ENCODE data around the gene FIBCD1. TPM values are rescaled to one million over a fixed set of nuclear protein-coding genes. Genes with fewer than 3 reads are reported as not detected.

The FIBCD1 gene
- total and polyA plus RNA-seq, 7 donors = 0.01 TPM; not detected in 6

DNA sequence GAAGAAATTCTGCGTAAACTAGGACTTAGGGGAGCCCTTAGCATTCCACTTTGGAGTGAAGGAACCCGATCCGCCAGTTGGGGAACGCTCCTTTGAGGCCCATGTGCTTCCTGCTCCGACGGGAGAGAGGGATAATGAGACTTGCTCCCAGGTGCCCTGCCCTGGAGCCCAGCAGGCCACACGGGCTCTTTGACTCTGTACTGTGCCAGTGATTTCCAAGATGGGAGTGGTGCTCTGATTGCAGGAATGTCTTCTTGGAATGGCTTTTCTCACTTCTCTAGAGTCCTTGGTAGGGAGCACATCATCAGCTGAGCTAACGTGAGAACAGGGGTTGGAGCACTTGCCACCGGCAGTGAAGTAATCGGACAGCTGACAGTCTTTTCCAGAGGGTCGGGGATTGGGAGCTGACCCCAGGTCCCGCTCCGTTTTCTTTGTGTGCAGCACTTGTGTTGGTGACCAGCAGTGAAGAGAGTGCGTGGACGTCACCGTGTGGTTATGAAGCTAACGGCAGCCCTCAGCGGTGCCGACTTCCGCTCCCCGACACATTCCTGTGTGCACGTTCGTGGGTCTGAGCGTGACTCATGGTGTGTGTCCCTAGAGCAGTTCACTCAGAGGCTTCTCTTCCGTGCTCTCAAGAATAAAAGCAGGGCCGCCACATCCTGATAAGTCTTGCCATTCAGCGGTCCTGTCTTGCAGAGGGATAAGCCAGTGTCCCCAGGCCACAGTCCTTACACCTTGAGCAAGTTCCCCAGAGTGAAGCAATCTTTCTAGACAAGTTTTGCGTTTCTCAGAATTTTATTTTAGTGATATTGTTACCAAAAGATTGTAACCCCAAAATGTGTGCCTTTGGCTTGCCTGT, 78.4 kb downstream of the FIBCD1 start:
- peak overlapping the region; percentile 66 for H3K27ac ChIP-seq
- H3K4me3 ChIP-seq = no peak overlapping the region
- no peaks in the 10 kb centered on the region for H3K27me3 ChIP-seq (ENCODE audit: insufficient read depth in 3 of 3, low read length in 2 of 3)
- 32 to 41% (median 34%) methylated on average over 28 of the region's 28 CpGs for WGBS, 3 donors
- H3K4me1 ChIP-seq = peaks cover 18% of the 10 kb centered on the region
- ATAC-seq = peak; percentile 91 to 97 (median 94)
- no peaks in the 10 kb centered on the region for H3K9me3 ChIP-seq
- TF ChIP-seq, protein P1, sequence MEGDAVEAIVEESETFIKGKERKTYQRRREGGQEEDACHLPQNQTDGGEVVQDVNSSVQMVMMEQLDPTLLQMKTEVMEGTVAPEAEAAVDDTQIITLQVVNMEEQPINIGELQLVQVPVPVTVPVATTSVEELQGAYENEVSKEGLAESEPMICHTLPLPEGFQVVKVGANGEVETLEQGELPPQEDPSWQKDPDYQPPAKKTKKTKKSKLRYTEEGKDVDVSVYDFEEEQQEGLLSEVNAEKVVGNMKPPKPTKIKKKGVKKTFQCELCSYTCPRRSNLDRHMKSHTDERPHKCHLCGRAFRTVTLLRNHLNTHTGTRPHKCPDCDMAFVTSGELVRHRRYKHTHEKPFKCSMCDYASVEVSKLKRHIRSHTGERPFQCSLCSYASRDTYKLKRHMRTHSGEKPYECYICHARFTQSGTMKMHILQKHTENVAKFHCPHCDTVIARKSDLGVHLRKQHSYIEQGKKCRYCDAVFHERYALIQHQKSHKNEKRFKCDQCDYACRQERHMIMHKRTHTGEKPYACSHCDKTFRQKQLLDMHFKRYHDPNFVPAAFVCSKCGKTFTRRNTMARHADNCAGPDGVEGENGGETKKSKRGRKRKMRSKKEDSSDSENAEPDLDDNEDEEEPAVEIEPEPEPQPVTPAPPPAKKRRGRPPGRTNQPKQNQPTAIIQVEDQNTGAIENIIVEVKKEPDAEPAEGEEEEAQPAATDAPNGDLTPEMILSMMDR (IDR thresholded peaks at IDR 0.05) = peak; percentile 26
- intact Hi-C loops (cut with DNase I) = loop anchor here in 1 of 2 donors (5.0 kb wide), 2 partner anchors 88 to 153 kb away; no protein-coding TSS in a partner anchor
- peaks cover 7 to 55% of the 10 kb centered on the region in 2 donors for H3K36me3 ChIP-seq (ENCODE audit: insufficient read depth in 1 of 2, low read depth in 1 of 2)
- peak; percentile 85 to 89 for DNase-seq

DNA sequence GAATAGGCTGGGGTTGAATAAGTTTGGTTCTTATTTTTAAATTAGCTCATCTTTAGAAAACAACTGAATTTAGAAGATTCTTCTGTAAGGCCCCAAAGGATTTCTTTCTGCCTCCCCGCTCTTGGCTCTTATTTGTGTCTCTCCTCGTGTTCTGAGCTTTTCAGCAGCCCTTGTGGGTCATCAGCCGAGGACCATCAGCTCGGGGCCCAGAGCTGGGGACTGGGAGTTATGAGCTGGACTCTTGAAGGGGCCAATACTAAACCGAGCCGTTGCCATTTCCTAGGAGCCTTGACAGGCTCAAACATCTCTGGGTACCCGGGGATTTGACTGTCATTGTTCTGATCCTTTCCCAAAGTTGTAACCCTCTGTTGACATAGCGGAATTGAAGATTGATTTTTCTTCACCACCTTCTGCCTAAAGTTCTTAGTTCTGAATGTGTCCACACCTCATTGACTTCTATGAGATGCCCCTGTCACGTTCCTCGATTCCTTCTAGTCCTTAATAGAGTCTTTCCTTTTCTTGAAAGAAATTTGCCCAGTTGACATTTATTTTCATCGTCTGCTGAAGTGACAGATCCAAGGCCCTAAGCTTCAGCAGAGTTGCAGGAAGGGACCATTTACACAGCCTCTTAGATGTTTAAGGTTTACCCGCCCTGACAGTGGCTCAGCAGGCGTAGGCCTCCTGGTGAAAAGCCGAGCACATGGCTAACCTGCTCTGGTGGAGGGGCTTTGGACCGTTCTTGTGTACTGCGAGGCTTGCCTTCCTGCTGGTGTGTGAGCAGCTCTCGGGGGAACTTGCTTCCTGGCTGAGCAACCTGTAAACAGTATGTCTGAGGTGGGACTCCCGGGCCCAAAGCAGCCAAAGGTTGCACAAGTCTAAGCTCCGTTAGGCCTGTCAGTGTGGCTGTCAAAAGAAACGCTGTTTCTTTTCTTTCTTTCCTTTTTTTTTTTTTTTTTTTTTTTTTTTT, 80.0 kb downstream of the FIBCD1 start:
- no peak overlapping the region for H3K4me3 ChIP-seq
- intact Hi-C loops (cut with DNase I) = no loop called here
- H3K27me3 ChIP-seq (ENCODE audit: insufficient read depth in 3 of 3, low read length in 2 of 3) = no peaks in the 10 kb centered on the region
- ATAC-seq (no peak), DNase-seq (peak; percentile 34 to 63)
- H3K36me3 ChIP-seq (ENCODE audit: insufficient read depth in 1 of 2, low read depth in 1 of 2) = peaks cover 7 to 59% of the 10 kb centered on the region in 2 donors
- no peaks in the 10 kb centered on the region for H3K9me3 ChIP-seq
- H3K4me1 ChIP-seq = peaks cover 18% of the 10 kb centered on the region
- TF ChIP-seq, protein P1 (IDR thresholded peaks at IDR 0.05) = no peak
- WGBS, 3 donors = 71 to 76% (median 72%) methylated on average over 20 of the region's 20 CpGs
- peak overlapping the region; percentile 61 for H3K27ac ChIP-seq

DNA sequence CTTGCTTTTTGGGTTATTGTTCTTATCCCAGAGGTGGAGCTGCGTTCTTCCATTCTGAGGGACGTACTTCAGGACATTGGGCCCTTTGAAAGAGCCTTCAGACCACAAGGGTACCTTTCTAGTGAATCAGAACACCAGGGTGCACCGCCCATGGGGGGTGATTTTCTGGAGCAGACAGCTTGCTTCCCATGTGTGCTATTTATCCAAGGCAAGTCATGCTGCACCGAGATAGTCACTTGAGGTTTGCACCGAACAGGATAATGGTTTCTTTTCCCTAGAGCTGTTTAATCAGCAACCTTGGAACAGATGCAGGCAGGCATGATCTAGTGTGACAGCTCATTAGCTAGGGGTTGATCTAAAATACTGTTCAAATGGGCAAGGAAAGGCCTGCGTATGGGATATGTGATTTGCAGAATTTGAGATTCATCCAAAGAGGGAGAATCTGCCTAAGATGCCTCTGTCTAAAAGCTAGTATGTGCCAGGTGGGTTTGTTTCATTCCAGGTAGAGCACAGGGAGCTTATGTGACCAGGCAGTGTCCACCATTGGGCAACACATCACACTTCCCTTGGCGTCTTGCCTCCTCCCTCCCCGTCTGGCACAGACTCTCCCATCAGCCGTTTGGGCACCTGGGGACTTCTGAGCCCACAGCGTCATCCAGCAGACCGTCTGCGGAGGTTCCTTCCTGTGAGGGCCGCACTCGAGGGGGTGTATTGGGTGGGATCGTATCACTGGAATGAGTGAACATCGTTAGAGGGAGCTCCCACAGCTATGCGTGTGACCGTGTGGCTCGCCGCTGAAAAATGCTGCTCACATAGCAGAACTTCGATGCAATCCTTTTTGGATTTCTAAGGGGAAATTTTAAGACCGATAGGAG, 80.9 kb downstream of the FIBCD1 start:
- 46 to 57% (median 51%) methylated on average over 22 of the region's 22 CpGs for WGBS, 3 donors
- Histone ChIP-seq H3K36me3 (ENCODE audit: insufficient read depth in 1 of 2, low read depth in 1 of 2) (peaks cover 7 to 52% of the 10 kb centered on the region in 2 donors), H3K4me3 (no peak overlapping the region)

More for the DNA sequence above, 80.9 kb downstream of the FIBCD1 start:
- H3K27me3 ChIP-seq (ENCODE audit: insufficient read depth in 3 of 3, low read length in 2 of 3) = no peaks in the 10 kb centered on the region
- no peaks in the 10 kb centered on the region for H3K9me3 ChIP-seq
- ATAC-seq = peak; percentile 26 to 51 (median 40)
- TF ChIP-seq, protein P1 (IDR thresholded peaks at IDR 0.05) = no peak
- DNase-seq = peak; percentile 79 to 86
- H3K4me1 ChIP-seq = peaks cover 18% of the 10 kb centered on the region
- H3K27ac ChIP-seq = peak overlapping the region; percentile 61
- intact Hi-C loops (cut with DNase I) = no loop called here
